ENCODE results near the gene GPRIN3. TPM values are rescaled to one million over a fixed set of nuclear protein-coding genes. Genes with fewer than 3 reads are reported as not detected.
A peak's percentile ranks its signal among the peaks of the same experiment; 100 is the strongest.

Gene GPRIN3
- total and polyA plus RNA-seq, 2 of the 13 experiments (the other 11 are each of a cell fraction or from before 2014, with no cell fraction given): not detected

GRCh38 chr4:89196745-89197144 lies 110.9 kb downstream of the GPRIN3 start:
- ChIA-PET POLR2A (no interaction called here), CTCF (ENCODE audit: low intra/inter-chr PET ratio, low total read pairs) (no interaction called here)
- H3K4me3 ChIP-seq (replicated peaks in 1 of 3; ENCODE audit: insufficient read depth in 1 of 3, low read depth in 2 of 3, low read length in 3 of 3): no peak overlapping the region
- H3K79me2 ChIP-seq (ENCODE audit: insufficient read depth, low read length): no peaks in the 10 kb centered on the region
- TF ChIP-seq SOX5 (CRISPR knock-in tag; IDR thresholded peaks at IDR 0.05; ENCODE audit: borderline replicate concordance) (peak; percentile 71), SRSF4 (IDR thresholded peaks at IDR 0.05; ENCODE audit: low read depth, low read length, poor library complexity, severe bottlenecking) (no peak), FOXP1 (IDR thresholded peaks at IDR 0.05) (no peak), FOXP1 (CRISPR knock-in tag; IDR thresholded peaks at IDR 0.05) (peak; percentile 59), SOX13 (IDR thresholded peaks at IDR 0.05) (no peak), SOX13 (CRISPR knock-in tag; conservative IDR thresholded peaks at IDR 0.05 in 1 of 2, IDR thresholded peaks at IDR 0.05 in 1 of 2) (peak in 1 of 2 experiments; percentile 71; a peak in 2 of 4 replicates), MTF2 (CRISPR knock-in tag; IDR thresholded peaks at IDR 0.05; ENCODE audit: borderline replicate concordance) (no peak), RARA (CRISPR knock-in tag; IDR thresholded peaks at IDR 0.05) (peak; percentile 53; the same call in 1 of the 2 replicates), SOX6 (IDR thresholded peaks at IDR 0.05) (no peak), SOX6 (CRISPR knock-in tag; IDR thresholded peaks at IDR 0.05) (peak; percentile 85), EP300 (IDR thresholded peaks at IDR 0.05; ENCODE audit: low read depth in 2 of 2, low read length in 2 of 2) (0 out of 4 replicates have a peak, but pooled peaks of 1 of the 2 experiments have one; percentile 5), EP300 (CRISPR knock-in tag; IDR thresholded peaks at IDR 0.05; ENCODE audit: borderline replicate concordance) (no peak), GFI1 (CRISPR knock-in tag; IDR thresholded peaks at IDR 0.05; ENCODE audit: borderline replicate concordance) (peak; percentile 84)
- ATAC-seq (peak; percentile 89), FAIRE-seq (peak; percentile 80), DNase-seq (ENCODE audit: low spot score) (peak; percentile 36)
- H2AFZ ChIP-seq (ENCODE audit: low read length): no peak overlapping the region
- intact Hi-C loops (cut with micrococcal nuclease; ENCODE audit: unreplicated experiment): no loop called here
- BruUV-seq (replicated peaks): no TSS peak
- no peaks in the 10 kb centered on the region for H3K9me3 ChIP-seq (ENCODE audit: low read length)
- WGBS (ENCODE audit: low lambda C conversion rate): 3% methylated on average over 2 of the region's 2 CpGs
- no peak overlapping the region for H3K27ac ChIP-seq (ENCODE audit: extremely low read length, insufficient read depth, low read length)
- in situ Hi-C loops (cut with HindIII; ENCODE audit: extremely low pct_ligation_motif_present, low pct_unique_long_range_greater_than_20kb): no loop called here
- no peak overlapping the region for H3K9ac ChIP-seq (ENCODE audit: insufficient read depth, low read depth, low read length)
- H3K4me1 ChIP-seq (ENCODE audit: insufficient read depth, low read length): peaks cover 11% of the 10 kb centered on the region
- no peaks in the 10 kb centered on the region for H4K20me1 ChIP-seq (ENCODE audit: insufficient read depth, low read length)
- no peaks in the 10 kb centered on the region for H3K27me3 ChIP-seq (ENCODE audit: control insufficient read depth in 1 of 2, insufficient read depth in 2 of 2, low read length in 2 of 2)
- no peaks in the 10 kb centered on the region for H3K36me3 ChIP-seq (replicated peaks in 1 of 2; ENCODE audit: control insufficient read depth in 1 of 2, insufficient read depth in 2 of 2, low read length in 2 of 2)
- H3K4me2 ChIP-seq (ENCODE audit: low read depth, low read length): peak overlapping the region; percentile 9; the same call in 1 of the 2 replicates

Data from HepG2 (cell line).